Transverse colon (tissue), 3 donors: Measurements from ENCODE around the gene MMP19.

ENCODE experiments used
- CTCF ChIP-seq, 5 experiments: fragments of 200-600 bp in 3 of 5; fragments of 450-650 bp in 2 of 5; sonication (generic) in 3 of 5; IDR thresholded peaks; 1 replicate in 2 of 5; 2 replicates in 3 of 5; pipeline ENCODE4 v1.5.1; 2016 to 2017; ENCODE audit warnings: antibody characterized with exemption in 5 of 5, inconsistent platforms in 3 of 5, mild to moderate bottlenecking in 2 of 5, moderate library complexity in 1 of 5
- EP300 ChIP-seq: sonication (generic); formaldehyde crosslinking; IDR thresholded peaks from one replicate; pipeline ENCODE4 v1.6.1; 2017; ENCODE audit warnings: antibody characterized with exemption, low read depth
- POLR2A ChIP-seq: fragments of 450-650 bp; IDR thresholded peaks from one replicate; pipeline ENCODE4 v1.6.1; 2016; ENCODE audit warnings: antibody characterized with exemption, mild to moderate bottlenecking, moderate library complexity

DNA sequence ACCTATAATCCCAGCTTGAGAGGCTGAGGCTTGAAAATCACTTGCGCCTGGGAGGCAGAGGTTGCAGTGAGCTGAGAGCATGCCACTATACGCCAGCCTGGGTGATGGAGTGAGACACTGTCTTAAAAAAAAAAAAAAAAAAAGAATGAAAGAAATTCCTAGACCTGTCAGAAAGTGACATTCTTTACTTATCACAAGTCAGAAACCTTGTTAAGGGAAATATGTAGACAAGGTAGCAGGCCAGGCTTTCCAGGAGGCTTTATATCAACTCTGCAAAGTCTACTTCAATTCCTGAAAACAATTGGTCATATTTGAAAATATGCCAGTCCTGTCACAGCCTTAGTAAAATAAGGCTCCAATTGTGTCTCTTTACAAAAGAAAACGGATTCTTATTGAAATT, 19.1 kb upstream of the MMP19 start:
- TF ChIP-seq CTCF (IDR thresholded peaks at IDR 0.05) (no peak), POLR2A (no peak), EP300 (no peak)
